ENCODE measurements around the gene KPNA1. TPM values are rescaled to one million over a fixed set of nuclear protein-coding genes. Genes with fewer than 3 reads are reported as not detected.

Gene KPNA1
- total and polyA plus RNA-seq, 2 of the 13 experiments (the other 11 are each of a cell fraction or from before 2014, with no cell fraction given), result 15.4 to 30.0 TPM

DNA sequence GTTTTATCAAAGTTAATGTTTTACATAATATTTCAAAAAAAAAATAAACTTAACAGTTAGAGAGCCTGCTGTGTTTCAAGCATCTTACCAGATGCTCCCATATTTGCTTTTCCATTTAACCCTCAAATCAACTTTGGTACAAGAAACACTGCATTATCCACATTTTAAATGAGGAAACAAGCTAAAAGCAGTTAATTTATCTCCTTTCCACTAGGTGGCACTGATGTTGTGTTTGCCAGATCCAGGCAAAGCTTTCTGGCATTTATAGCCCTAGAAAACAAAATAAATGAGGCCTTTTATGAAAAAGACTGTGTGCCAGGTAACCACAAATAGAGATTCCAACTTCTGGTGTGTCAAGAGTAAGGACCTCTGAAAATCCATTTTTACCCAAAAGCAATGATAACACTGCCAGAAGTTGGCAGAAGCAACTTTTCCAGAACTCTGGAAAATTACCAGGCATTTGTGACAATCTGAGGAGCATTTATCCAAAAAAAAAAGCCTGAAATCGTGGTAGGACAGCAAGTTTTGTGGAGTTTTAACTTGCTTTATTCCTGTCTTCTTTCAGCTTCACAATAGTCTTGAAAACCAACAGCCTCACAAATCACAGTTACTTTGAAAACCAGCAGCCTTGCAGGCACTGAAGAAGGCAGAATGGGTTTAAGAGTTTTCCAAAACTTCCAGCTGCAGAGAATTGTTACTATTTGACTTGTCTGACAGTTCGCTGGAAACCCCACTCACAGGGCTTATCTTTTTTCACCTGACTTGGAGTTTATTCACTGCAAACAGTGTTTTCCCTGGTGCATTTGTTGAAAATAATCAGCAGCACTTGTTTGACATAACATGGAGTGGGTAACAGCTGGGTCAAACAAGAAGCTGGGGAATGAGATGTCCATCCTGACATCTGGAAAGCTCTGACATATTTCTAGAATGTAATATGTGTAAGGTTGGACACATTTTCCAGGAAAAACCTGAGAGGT is 121.6 kb downstream of the KPNA1 start (continued):
- no peak for TF ChIP-seq TBX3 (IDR thresholded peaks at IDR 0.05; ENCODE audit: borderline replicate concordance)
- TF ChIP-seq ZC3H4 (CRISPR knock-in tag; IDR thresholded peaks at IDR 0.05; ENCODE audit: borderline replicate concordance), result no peak
- TF ChIP-seq, protein P1, sequence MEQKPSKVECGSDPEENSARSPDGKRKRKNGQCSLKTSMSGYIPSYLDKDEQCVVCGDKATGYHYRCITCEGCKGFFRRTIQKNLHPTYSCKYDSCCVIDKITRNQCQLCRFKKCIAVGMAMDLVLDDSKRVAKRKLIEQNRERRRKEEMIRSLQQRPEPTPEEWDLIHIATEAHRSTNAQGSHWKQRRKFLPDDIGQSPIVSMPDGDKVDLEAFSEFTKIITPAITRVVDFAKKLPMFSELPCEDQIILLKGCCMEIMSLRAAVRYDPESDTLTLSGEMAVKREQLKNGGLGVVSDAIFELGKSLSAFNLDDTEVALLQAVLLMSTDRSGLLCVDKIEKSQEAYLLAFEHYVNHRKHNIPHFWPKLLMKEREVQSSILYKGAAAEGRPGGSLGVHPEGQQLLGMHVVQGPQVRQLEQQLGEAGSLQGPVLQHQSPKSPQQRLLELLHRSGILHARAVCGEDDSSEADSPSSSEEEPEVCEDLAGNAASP (CRISPR knock-in tag; IDR thresholded peaks at IDR 0.05; ENCODE audit: borderline replicate concordance), result 0 out of 2 replicates have a peak, but pooled peaks have one; percentile 26
- TF ChIP-seq ZBTB7B (CRISPR knock-in tag; IDR thresholded peaks at IDR 0.05), result no peak
- TF ChIP-seq, protein P2, sequence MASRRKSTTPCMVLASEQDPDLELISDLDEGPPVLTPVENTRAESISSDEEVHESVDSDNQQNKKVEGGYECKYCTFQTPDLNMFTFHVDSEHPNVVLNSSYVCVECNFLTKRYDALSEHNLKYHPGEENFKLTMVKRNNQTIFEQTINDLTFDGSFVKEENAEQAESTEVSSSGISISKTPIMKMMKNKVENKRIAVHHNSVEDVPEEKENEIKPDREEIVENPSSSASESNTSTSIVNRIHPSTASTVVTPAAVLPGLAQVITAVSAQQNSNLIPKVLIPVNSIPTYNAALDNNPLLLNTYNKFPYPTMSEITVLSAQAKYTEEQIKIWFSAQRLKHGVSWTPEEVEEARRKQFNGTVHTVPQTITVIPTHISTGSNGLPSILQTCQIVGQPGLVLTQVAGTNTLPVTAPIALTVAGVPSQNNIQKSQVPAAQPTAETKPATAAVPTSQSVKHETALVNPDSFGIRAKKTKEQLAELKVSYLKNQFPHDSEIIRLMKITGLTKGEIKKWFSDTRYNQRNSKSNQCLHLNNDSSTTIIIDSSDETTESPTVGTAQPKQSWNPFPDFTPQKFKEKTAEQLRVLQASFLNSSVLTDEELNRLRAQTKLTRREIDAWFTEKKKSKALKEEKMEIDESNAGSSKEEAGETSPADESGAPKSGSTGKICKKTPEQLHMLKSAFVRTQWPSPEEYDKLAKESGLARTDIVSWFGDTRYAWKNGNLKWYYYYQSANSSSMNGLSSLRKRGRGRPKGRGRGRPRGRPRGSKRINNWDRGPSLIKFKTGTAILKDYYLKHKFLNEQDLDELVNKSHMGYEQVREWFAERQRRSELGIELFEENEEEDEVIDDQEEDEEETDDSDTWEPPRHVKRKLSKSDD (CRISPR knock-in tag; IDR thresholded peaks at IDR 0.05; ENCODE audit: low read depth), result no peak
- no peak for TF ChIP-seq TBL1XR1 (IDR thresholded peaks at IDR 0.05; ENCODE audit: borderline replicate concordance, low read length, partially characterized antibody)
- no peak for TF ChIP-seq ZNF331 (CRISPR knock-in tag; IDR thresholded peaks at IDR 0.05)
- TF ChIP-seq, protein P3, sequence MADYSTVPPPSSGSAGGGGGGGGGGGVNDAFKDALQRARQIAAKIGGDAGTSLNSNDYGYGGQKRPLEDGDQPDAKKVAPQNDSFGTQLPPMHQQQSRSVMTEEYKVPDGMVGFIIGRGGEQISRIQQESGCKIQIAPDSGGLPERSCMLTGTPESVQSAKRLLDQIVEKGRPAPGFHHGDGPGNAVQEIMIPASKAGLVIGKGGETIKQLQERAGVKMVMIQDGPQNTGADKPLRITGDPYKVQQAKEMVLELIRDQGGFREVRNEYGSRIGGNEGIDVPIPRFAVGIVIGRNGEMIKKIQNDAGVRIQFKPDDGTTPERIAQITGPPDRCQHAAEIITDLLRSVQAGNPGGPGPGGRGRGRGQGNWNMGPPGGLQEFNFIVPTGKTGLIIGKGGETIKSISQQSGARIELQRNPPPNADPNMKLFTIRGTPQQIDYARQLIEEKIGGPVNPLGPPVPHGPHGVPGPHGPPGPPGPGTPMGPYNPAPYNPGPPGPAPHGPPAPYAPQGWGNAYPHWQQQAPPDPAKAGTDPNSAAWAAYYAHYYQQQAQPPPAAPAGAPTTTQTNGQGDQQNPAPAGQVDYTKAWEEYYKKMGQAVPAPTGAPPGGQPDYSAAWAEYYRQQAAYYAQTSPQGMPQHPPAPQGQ (CRISPR knock-in tag; IDR thresholded peaks at IDR 0.05; ENCODE audit: borderline replicate concordance), result no peak
- no peak for TF ChIP-seq FOXA3 (CRISPR knock-in tag; IDR thresholded peaks at IDR 0.05)
- TF ChIP-seq ZNF577 (CRISPR knock-in tag; IDR thresholded peaks at IDR 0.05; ENCODE audit: borderline replicate concordance, low read depth), result no peak
- no peak for TF ChIP-seq MAF1 (CRISPR knock-in tag; IDR thresholded peaks at IDR 0.05; ENCODE audit: borderline replicate concordance)
- no peak for TF ChIP-seq YEATS2 (CRISPR knock-in tag; IDR thresholded peaks at IDR 0.05; ENCODE audit: borderline replicate concordance)
- no peak for TF ChIP-seq NFKB2 (CRISPR knock-in tag; IDR thresholded peaks at IDR 0.05; ENCODE audit: borderline replicate concordance)
- no peak for TF ChIP-seq ZNF333 (CRISPR knock-in tag; IDR thresholded peaks at IDR 0.05; ENCODE audit: borderline replicate concordance)
- TF ChIP-seq SRSF1 (optimal IDR thresholded peaks at IDR 0.05; ENCODE audit: low read depth, low read length), result no peak
- no peak for TF ChIP-seq ETV5 (CRISPR knock-in tag; IDR thresholded peaks at IDR 0.05; ENCODE audit: borderline replicate concordance)
- TF ChIP-seq NRL (CRISPR knock-in tag; IDR thresholded peaks at IDR 0.05; ENCODE audit: borderline replicate concordance), result no peak
- TF ChIP-seq, protein P4, sequence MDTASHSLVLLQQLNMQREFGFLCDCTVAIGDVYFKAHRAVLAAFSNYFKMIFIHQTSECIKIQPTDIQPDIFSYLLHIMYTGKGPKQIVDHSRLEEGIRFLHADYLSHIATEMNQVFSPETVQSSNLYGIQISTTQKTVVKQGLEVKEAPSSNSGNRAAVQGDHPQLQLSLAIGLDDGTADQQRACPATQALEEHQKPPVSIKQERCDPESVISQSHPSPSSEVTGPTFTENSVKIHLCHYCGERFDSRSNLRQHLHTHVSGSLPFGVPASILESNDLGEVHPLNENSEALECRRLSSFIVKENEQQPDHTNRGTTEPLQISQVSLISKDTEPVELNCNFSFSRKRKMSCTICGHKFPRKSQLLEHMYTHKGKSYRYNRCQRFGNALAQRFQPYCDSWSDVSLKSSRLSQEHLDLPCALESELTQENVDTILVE (CRISPR knock-in tag; IDR thresholded peaks at IDR 0.05), result 0 out of 2 replicates have a peak, but pooled peaks have one; percentile 36
- no peak for TF ChIP-seq SPEN (CRISPR knock-in tag; IDR thresholded peaks at IDR 0.05; ENCODE audit: low read depth)
- no peak for TF ChIP-seq SRSF4 (IDR thresholded peaks at IDR 0.05; ENCODE audit: low read depth, low read length, poor library complexity, severe bottlenecking)
- no peak for TF ChIP-seq ZNF446 (CRISPR knock-in tag; IDR thresholded peaks at IDR 0.05)
- peak; percentile 37; the same call in 1 of the 2 replicates for TF ChIP-seq GATAD2A (CRISPR knock-in tag; IDR thresholded peaks at IDR 0.05)

All from HepG2 (cell line).